ENCODE data around the gene APLF. TPM values are rescaled to one million over a fixed set of nuclear protein-coding genes. Genes with fewer than 3 reads are reported as not detected.
A peak's percentile ranks its signal among the peaks of the same experiment; 100 is the strongest.

APLF gene, protein sequence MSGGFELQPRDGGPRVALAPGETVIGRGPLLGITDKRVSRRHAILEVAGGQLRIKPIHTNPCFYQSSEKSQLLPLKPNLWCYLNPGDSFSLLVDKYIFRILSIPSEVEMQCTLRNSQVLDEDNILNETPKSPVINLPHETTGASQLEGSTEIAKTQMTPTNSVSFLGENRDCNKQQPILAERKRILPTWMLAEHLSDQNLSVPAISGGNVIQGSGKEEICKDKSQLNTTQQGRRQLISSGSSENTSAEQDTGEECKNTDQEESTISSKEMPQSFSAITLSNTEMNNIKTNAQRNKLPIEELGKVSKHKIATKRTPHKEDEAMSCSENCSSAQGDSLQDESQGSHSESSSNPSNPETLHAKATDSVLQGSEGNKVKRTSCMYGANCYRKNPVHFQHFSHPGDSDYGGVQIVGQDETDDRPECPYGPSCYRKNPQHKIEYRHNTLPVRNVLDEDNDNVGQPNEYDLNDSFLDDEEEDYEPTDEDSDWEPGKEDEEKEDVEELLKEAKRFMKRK
- polyA plus RNA-seq (ENCODE audit: insufficient read length in 12 of 12), result 1 to 10 TPM in 10 of 12 donors, not detected in 2; 1.3 to 3.5 (median 2.0) TPM
- long read RNA-seq, donor 1, result 0 reads
- long read RNA-seq, donor 2, result 0 reads
- long read RNA-seq, donor 3, result 0 reads
- long read RNA-seq, donor 4, result 0 reads
- long read RNA-seq, donor 5, partial matches to known transcripts, result 0 of 1 reads
- long read RNA-seq, donor 5, other reads (novel, unspliced or antisense), result 0 of 1 reads
- long read RNA-seq, donor 6, result 0 reads
- long read RNA-seq, donor 7, result 0 reads
- long read RNA-seq, donor 8, partial matches to known transcripts, result 0 of 1 reads
- long read RNA-seq, donor 8, other reads (novel, unspliced or antisense), result 0 of 1 reads
- long read RNA-seq, donor 9, result 0 reads
- long read RNA-seq, donor 10, result 0 reads
- long read RNA-seq, donor 11, result 0 reads

DNA sequence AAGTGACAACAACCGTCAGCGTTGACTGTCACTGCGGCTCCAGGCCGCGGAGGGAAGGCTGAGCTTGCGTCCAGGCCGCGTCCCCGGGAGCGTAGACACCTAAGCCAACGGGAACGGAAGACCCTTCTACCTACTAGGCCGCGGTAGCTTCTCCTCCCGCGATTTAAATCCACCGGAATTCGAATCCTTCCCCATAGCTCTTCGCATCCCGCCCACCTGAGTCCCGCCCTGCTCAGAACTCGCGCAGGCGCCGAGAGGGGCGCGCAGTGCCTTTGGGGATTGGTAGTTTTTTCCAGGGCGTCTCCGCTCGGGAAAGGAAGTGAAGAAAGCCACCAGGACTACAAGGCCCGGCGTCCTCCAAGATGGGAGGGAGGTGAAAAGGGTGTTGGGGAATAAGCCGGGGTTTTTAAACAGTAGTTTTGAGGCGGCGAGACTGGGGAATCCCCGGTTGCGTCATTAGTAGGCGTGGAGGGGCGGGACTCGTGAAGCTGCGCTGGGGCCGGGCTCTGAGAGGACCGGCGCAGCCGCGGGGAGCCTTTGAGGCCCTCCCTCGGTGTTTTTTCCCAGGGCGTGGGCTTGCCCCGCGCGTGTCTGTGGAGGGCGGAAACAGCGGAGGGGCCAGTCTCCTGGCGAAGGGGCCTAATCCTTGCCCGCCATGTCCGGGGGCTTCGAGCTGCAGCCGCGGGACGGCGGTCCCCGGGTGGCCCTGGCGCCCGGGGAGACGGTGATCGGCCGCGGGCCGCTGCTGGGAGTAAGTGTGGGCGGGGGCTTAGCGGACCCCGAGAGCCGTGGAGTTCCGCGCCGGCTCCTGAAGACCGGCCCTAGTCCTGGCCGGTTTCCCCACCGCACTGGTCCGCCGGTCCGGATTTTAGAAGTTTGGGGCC is at the start of gene APLF, which contains the start of gene FBXO48:
TSS of gene APLF (plus strand) at position 509 of the 884 bp plus-strand sequence. CDS start at position 656, 147 bp downstream.
TSS of gene FBXO48 (minus strand) at position 218 of the 884 bp plus-strand sequence. CDS start 2,149 bp downstream, outside the sequence.
- peak; percentile 99 for DNase-seq

DNA sequence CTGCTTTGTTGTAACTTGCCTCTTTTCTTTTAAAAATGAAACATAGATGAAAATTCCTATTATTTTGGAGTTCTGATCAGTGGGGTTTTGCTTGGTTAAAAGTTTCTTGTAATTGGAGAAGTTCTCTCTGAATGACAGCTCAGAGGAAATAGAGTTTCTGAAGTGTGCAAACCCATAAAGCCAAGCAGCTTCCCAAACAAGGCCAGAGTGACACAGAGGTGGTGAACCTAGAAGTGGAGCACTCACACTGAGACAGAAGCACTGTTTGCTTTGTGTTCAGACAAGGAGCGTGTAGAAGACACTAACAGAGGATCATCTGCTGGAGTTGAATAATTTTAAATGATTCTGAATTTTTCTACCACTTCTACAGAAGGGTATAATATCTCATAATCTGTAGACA is 49.5 kb upstream of the APLF start:
- no peak for DNase-seq

DNA sequence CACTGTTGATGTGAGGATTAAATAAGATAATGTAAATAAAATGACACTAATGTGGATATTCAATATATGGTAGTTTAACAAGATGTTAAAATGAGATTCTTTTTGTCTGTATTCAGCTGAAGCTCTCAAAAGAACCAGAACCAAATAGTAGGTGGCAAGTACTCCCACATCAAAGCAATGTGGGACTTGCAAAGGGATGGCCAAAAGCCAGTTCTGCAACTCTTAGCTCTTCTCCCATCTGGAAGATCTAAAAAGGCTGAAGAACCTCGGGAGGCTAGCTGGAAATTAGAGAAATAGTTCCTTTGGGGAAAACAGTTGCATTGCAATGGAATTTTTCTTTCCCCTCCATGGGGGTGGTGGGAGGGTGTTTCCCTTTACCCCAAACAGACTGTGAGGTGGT is 49.0 kb upstream of the APLF start:
- no peak for DNase-seq

DNA sequence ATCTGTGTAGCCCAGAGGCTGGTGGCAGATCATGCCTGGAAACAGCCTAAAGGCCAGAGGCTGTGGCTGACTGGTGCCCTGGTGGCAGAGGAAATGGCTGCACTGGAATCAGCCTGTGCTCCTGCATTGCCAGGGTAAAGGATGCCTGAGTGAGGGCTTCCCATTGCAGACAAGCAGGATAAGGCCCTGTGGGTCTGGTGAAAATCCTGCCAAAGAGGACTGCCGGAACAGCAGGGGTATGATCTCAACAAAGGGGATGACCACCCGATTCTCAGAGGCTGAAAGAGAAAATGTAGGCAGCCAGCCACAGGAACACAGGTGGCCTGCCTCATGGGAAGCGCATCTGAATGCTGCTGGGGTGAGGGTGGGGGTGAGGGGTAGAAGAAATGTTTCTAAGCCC is 48.5 kb upstream of the APLF start:
- DNase-seq, result no peak

DNA sequence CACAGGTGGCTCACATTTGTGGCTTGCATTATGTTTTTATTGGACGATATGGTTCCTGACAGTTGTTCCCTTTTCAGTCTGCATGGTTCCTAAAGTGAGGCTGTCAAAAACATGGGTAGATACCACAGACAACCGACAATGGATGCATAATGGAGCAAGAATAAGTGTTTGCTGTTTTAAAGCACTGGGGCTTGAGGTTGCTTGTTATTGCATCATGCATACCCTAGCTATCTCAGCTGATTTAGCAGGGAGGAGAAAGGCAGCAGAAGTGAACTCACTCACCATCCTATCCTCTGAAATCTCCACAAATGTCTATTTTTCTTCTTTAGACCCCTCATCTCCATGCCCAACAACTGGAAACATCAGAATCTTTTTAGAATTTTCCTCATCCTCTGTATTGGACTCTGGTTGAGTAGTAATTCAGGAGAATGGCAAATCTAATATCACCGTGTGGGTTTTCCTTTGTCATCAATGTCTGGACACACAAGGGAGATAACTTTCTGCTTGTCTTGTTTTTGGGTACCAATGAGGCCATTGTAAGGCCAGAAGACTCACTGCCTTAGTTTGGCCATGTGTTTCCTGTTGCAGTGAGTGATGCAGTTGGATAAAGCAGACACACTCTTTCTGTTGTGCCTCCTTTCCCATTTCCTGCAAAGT is 47.0 kb upstream of the APLF start:
- no peak for DNase-seq

DNA sequence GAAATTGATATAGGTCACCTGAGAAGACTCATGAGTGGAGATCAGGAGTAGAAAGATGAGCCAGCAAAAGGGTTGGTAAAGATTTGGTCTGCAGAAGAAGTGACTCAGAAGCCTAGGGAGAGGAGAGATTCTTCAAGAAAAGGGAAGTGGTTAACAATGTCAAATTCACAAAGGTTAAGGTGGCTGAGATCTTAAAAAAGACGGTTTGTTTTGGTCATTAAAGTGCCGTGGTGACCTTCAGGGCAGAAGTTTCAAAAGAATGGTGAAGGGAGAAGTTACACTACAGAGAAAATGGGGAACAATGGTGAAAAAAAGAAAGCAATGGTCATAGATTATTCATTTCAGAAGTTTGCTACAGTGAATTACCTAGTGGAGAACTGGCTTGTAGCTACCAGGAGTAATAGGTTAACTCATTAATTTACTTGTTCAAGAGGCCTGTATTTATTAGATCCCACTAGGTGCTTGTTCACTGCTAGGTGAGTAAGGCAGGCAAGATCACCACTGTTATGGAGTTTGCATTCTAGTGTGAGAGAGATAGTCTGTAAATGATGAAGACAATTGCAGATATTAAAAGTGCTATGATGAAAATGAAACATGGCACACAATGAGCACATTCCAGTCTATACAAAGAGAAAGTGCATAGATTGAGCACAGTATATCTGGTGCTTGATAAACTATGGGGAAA is 43.3 kb upstream of the APLF start:
- no peak for DNase-seq

DNA sequence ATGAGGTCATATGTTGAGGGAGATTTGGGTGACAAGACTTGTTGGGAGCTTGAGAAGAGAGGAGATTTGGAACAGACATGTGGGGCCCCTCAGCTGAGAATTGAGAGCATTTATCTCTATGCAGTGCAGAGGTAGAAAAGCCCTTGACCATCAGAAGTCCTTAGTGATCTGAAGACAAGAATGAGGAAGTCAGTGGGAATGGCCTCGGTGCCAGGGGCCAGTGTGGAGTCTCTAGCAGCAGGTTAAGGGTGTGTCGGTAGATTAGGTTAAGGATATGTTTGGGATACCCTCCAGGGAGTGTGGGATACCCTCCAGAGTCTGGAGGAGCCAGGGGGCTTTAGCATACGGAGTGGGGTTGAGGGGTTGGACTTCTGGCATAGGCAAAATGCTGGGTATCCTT is 41.9 kb upstream of the APLF start:
- no peak for DNase-seq

DNA sequence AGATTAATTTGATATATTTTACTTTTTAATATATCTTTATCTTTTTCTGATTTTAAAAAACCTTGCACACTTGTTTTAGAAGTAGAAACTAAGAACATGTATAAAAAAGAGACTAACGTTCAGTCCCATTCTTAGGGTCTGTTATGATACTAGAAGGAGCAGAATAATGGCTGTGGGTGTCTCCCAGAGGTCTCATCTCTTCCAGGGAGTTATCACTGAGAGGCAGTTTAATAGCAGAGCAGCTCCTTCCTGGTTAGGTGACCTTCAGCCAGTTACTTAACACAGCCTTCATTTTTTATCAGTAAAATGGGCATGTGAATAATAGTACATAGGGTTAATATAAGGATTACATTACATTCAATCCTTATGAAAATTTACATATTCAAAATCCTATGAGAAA is 40.9 kb upstream of the APLF start:
- no peak for DNase-seq

DNA sequence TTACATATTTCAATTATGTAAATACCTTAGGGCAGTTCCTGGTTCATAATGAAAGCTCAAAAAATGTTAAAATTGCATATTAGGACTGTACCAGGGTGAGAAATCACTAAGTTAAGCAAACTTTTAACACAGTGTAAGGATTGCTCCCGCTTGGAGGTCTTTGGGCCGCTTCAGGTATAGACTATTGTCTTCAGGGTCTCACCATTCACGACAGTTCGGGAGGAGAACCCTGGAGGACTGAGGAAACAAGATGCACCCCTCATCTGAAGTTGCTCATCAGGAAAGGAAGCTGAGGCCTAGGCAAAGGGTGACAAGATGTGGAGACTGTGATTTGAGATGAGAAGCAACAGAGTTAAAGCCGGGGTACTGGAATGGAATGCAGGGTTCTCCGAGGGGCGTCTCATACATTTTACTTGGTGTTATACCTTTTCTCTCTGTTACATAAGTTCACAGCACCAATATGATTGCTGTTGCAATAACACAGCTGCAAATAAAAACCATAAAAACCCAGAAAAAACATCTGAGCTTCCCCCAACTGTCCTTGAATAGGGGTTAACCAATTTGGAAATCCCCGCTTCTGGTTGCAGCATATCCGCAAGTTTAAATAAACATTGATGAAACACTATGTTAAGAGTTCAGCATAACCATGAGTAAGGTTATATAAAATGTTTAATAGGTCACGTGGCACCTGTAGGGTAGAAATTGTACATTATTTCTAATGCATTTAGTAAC is 40.4 kb upstream of the APLF start:
- DNase-seq, result no peak

DNA sequence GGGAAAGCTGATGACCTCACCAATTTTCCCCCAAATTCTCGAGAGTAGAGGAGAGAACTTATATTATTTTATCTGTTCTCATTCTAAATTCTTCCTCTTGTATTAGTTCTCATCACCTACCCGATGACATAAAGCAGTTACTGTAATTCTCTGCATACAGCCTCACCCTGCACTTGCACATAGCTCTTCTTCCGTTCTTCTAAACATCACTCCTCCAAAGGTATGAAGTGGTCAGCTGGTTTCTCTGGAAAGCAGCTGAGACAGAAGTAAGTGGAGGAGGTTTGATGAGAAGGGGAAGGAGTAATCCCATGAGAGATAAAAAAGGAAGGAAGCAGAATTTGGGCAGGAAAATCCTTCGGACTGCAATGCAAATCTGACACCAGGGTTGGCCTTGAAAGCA is 39.3 kb upstream of the APLF start:
- no peak for DNase-seq

DNA sequence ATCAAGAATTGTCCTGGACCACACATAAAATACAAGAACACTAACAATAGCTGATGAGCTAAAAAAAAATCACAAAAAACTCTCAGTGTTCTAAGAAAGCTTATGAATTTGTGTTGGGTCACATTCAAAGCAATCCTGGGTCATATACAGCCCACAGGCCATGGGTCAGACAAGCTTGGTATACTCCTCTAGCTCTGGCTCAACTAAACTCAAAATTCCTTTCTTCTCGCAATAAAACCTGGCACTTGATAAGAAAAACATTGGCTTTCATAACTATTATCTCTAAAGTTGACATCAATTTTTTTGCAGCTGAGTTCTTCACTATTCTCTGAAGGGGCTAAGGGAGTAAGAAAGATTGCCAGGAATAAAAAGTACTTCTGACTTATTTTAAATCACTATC is 38.6 kb upstream of the APLF start:
- DNase-seq, result no peak

DNA sequence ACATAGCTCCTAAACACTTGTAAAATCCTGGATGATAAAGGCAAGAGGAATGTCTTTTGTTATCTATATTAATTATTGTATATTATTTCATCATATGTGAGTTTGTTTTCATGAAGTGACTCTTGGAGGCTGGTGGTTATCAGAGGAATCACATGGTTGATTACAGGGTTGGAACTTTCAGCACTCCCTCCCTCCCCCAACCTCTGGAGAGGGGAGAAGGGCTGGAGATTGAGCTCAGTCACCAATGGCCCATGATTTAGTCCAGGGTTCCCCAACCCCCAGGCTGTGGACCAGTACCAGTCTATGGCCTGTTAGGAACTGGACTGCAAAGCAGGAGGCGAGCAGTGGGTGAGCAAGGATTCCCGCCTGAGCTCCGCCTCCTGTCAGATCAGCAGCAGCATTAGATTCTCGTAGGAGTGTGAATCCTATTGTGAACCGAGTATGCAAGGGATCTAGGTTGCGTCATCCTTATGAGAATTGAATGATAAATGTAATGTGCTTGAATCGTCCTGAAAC is 38.0 kb upstream of the APLF start:
- DNase-seq, result no peak

DNA sequence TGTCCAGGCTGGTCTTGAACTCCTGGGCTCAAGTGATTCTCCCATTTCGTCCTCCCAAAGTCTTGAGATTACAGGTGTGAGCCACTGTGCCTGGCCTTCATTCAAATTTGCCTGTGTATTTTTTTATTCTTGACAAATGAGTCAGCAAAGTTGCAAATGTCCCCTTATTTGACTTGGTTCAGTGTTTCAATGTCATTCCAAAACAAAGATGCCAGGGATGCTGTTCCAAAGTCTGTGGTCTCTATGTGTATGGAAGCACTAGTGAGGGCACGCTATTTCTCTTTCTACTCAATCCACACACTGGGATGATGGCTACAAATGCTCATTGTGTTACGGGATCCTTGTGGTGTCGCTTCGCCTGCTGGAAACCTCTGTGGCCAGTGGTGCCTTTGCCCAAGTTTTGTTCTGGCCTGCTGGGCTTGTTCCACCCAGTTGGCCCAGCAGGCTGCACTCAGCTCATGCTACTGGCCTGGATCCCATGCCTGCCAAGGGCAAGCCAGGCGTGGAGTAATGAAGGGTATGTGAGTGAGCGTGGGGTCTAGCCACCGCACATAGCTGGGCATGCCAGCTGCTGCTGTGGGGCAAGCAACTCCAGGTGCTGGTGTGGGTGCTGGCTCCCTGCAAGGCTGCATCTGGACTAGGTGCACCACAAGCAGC is 35.9 kb upstream of the APLF start:
- no peak for DNase-seq

DNA sequence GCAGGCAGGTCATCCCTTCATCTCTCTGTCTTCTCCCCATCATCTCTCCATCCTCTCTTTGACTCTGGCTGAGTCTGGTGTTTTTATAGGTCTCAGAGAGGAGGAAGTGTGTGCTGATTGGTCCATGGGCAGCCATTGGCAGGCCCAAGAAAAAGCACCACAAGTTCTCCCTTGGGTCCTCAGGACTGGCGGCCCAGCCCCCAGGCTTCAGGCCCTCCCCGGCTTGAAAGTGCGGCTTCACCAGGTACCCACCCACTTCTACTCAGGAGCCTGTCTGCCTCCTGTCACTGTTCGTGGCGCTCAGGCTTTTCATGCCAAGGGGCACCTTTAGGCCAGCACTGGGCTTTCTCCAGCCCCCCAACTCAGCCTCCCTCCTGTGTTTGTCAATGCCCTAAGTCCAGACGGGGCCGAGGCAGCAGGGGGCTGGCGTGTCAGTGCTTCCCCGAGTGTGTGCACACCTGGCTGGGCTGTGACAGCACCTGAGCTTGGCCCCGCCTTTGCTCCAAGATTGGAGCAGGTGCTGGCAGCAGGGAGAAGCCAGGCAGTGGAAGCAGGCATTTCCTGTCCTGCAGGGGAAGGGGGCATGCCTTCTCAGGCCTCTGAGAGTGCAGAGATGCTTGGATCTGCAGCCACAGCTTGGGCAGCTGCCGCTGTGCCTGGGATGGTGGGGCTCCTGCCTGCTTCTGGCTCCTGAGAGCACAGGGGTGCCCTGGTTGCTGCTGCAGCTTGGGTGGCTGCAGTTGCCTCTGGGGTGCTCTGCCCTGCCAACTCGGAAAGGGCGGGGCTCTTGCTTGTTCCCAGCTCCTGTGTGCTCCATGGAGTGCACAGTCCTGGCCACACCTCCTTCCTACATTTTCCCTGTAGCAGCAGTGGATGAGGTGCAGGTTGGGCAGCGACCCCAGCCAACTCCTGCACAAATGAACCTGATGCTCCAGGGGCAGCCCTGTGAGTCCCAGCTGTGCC is 34.4 kb upstream of the APLF start:
- no peak for DNase-seq

DNA sequence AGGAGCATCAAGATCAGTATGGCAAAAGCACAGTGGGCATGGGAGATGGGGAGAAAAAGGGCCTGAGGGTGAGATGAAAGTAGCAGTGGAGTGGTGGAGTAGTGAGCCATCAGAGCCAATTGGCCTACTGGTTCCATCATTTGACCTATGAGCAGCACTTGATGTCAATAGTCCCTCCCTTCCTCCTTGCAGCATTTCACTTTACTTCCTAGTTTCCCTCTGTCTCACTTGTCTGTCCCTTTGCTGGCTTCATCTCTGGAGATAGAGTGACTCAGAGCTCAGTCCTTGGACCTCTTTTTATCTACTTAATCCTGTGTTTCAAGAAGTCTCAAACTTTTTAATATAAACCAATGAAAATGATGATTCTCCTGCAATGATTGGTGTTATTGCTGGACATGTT is 32.4 kb upstream of the APLF start:
- DNase-seq, result no peak

DNA sequence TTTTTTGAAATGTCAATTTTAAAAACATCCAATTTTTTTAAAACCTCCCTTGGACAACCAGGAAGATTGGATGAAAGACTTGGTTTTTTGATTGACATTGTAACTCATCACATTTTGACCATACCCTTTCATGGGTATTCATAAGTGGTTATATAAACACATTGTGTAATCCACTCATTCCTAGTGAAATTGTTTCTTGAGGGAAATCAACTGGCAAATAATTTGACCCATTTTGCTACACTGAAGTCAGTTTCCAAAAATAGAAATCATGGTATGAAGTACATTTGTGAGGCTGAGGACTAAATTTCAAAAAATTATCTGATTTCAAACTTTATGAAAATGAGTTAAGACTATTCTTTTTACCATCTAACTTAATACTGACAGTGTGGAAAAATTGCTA is 31.8 kb upstream of the APLF start:
- no peak for DNase-seq

DNA sequence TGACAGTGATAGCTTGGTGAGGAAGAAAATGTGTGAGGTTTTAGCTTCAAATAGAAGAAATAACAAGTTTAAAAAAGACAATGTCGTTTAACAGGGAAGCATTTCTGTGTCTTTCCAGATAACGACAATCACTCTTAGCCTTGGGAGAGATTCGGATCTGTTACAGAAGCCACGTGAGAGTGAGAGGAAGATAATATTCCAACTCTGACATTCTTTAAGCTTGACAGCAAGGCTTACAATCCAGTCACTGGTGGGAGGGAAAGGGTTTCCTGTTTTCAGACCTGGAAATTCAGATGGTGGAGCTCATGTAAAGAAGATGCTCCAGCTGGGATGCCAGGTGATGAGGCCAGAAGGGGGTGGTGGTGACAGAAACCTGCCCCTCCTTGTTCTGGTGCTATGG is 31.1 kb upstream of the APLF start:
- DNase-seq, result no peak
